ENCODE results near the gene PSMG1. TPM values are rescaled to one million over a fixed set of nuclear protein-coding genes. Genes with fewer than 3 reads are reported as not detected.

Gene PSMG1
- total RNA-seq, 1 experiment from 2014 or later: 78.8 TPM

- no peak overlapping the region for H4K5ac ChIP-seq (ENCODE audit: insufficient read length, low read depth, low read length)
- no peaks in the 10 kb centered on the region for H3K79me2 ChIP-seq (ENCODE audit: insufficient read depth, low read length)
- no peaks in the 10 kb centered on the region for H3K23me2 ChIP-seq (ENCODE audit: insufficient read length, low read depth, low read length, poor library complexity, severe bottlenecking)
- H2BK12ac ChIP-seq (ENCODE audit: insufficient read length, low read depth, low read length): no peak overlapping the region
- H3K27ac Mint-ChIP-seq: no peak overlapping the region
- no peak overlapping the region for H2AK5ac ChIP-seq (ENCODE audit: insufficient read length, low read length)
- H3K9me3 ChIP-seq (ENCODE audit: control insufficient read depth, low read depth, low read length): no peaks in the 10 kb centered on the region
- no peak overlapping the region for H2BK20ac ChIP-seq (ENCODE audit: low read depth, low read length, poor library complexity, severe bottlenecking)
- no peaks in the 10 kb centered on the region for H4K20me1 ChIP-seq (ENCODE audit: control insufficient read depth, insufficient read depth, insufficient read length)
- no peak overlapping the region for H3K56ac ChIP-seq (ENCODE audit: insufficient read length, low read depth, low read length)
- no peak overlapping the region for H3K4me2 ChIP-seq (ENCODE audit: insufficient read depth, insufficient read length, low read length)
- no peaks in the 10 kb centered on the region for H3K27me3 ChIP-seq (ENCODE audit: insufficient read depth, low read length)
- no peak for DNase-seq
- no CpG with 5 or more reads among the region's 7 CpGs for WGBS (ENCODE audit: extremely low coverage, insufficient read length, low lambda C conversion rate)
- no peak overlapping the region for H2BK5ac ChIP-seq (ENCODE audit: insufficient read length, low read length)
- H3K27me3 Mint-ChIP-seq (ENCODE audit: low read depth): no peaks in the 10 kb centered on the region
- H2AFZ ChIP-seq (ENCODE audit: low read length): no peak overlapping the region
- no peak overlapping the region for H4K8ac ChIP-seq (replicated peaks; ENCODE audit: insufficient read length, low read depth, low read length)
- no peak overlapping the region for H3K27ac ChIP-seq (ENCODE audit: insufficient read length, low read depth, low read length)
- H3K4me3 Mint-ChIP-seq: no peak overlapping the region
- no peak overlapping the region for H3K14ac ChIP-seq (ENCODE audit: insufficient read depth, low read length)
- peaks cover 7 to 62% (median 49%) of the 10 kb centered on the region in 3 experiments; a peak in 6 of 7 replicates for H3K36me3 Mint-ChIP-seq (ENCODE audit: insufficient read depth in 1 of 3, low read depth in 3 of 3)
- no peak overlapping the region for H3K9ac ChIP-seq (ENCODE audit: extremely low read depth, insufficient read length, low read length)
- H3K9me3 Mint-ChIP-seq: no peaks in the 10 kb centered on the region
- H2BK120ac ChIP-seq (ENCODE audit: low read depth, low read length, poor library complexity, severe bottlenecking): no peak overlapping the region
- no peak overlapping the region for H3K4ac ChIP-seq (ENCODE audit: low read depth, low read length)
- no peak overlapping the region for H3K18ac ChIP-seq (ENCODE audit: insufficient read length, low read depth, low read length)
- no peak overlapping the region for H3T11ph ChIP-seq (ENCODE audit: low read length)
- H3K4me1 Mint-ChIP-seq: no peaks in the 10 kb centered on the region
- TF ChIP-seq, protein P1, sequence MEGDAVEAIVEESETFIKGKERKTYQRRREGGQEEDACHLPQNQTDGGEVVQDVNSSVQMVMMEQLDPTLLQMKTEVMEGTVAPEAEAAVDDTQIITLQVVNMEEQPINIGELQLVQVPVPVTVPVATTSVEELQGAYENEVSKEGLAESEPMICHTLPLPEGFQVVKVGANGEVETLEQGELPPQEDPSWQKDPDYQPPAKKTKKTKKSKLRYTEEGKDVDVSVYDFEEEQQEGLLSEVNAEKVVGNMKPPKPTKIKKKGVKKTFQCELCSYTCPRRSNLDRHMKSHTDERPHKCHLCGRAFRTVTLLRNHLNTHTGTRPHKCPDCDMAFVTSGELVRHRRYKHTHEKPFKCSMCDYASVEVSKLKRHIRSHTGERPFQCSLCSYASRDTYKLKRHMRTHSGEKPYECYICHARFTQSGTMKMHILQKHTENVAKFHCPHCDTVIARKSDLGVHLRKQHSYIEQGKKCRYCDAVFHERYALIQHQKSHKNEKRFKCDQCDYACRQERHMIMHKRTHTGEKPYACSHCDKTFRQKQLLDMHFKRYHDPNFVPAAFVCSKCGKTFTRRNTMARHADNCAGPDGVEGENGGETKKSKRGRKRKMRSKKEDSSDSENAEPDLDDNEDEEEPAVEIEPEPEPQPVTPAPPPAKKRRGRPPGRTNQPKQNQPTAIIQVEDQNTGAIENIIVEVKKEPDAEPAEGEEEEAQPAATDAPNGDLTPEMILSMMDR (conservative IDR thresholded peaks at IDR 0.05): no peak
- no peaks in the 10 kb centered on the region for H3K4me1 ChIP-seq (ENCODE audit: insufficient read depth, low read length)
- no peak overlapping the region for H3K23ac ChIP-seq (ENCODE audit: insufficient read length, low read depth, low read length)
- no peaks in the 10 kb centered on the region for H3K79me1 ChIP-seq (ENCODE audit: insufficient read depth, low read depth, low read length, poor library complexity, severe bottlenecking)
- no peak overlapping the region for H4K91ac ChIP-seq (ENCODE audit: insufficient read length, low read depth, low read length)
- H2BK15ac ChIP-seq (ENCODE audit: low read depth, low read length): no peak overlapping the region
These were observed 31.8 kb upstream of the PSMG1 start for GRCh38 chr21:39215078-39215477.

Data from H9 (cell line).